HepG2 (cell line): Measurements from ENCODE around the gene MYL6. TPM values are rescaled to one million over a fixed set of nuclear protein-coding genes. Genes with fewer than 3 reads are reported as not detected.

Source experiments
- ATAC-seq: fragments of 200-7000 bp; cut with Tn5 transposase; 3 replicates; pipeline ENCODE4 v1.9.1; 2020; ENCODE audit warnings: mild to moderate bottlenecking, moderate library complexity
- BruUV-seq: library from RNA; stranded (reverse); fragments of 400-500 nt; replicated peaks from 2 replicates; lab custom pipeline; 2021; lab: Mats Ljungman, UMichigan
- CTCF ChIA-PET: fragments of 300-600 bp; formaldehyde crosslinking; extraction: SDS; loops from one replicate; lab custom pipeline; 2021; ENCODE audit warnings: low total read pairs, inconsistent platforms, low intra/inter-chr PET ratio; lab: Yijun Ruan, JAX
- POLR2A ChIA-PET: fragments of 350-600 bp; sonication (Branson Sonifier 250); formaldehyde crosslinking; loops from one replicate; lab custom pipeline; 2020; ENCODE audit warnings: antibody characterized with exemption, inconsistent platforms; lab: Yijun Ruan, JAX
- DNase-seq: peaks from one replicate; pipeline ENCODE4 v3.0.0-alpha.2; 2015; ENCODE audit warnings: low spot score
- FAIRE-seq: peaks from 3 replicates; lab custom pipeline; 2011; peaks lifted over from hg19 to GRCh38; lab: Jason Lieb, UNC
- H2AFZ ChIP-seq: one replicate; pipeline ENCODE4 v1.6.1; 2011; ENCODE audit warnings: low read length, inconsistent platforms
- H3K27ac ChIP-seq: fragments of 300-600 bp; 3 replicates; pipeline ENCODE4 v1.8.0; 2011; ENCODE audit warnings: mixed run types, mild to moderate bottlenecking, mixed read lengths, low read length, inconsistent platforms; ENCODE audit not compliant: insufficient read depth; ENCODE audit errors: extremely low read length
- H3K27me3 ChIP-seq, 2 experiments: fragments of 200-600 bp in 1 of 2; 2 replicates in 1 of 2; 3 replicates in 1 of 2; pipeline versions ENCODE4 v1.6.0 to v1.8.0; 2011; ENCODE audit warnings: low read length in 2 of 2, mild to moderate bottlenecking in 2 of 2, moderate library complexity in 2 of 2, inconsistent platforms in 1 of 2; ENCODE audit not compliant: insufficient read depth in 2 of 2, control insufficient read depth in 1 of 2
- H3K36me3 ChIP-seq, 2 experiments: fragments of 200-600 bp in 1 of 2; replicated peaks in 1 of 2; 2 replicates in 1 of 2; 3 replicates in 1 of 2; pipeline versions ENCODE4 v1.5.1 to v1.8.0; 2011; ENCODE audit warnings: low read length in 2 of 2, inconsistent platforms in 1 of 2; ENCODE audit not compliant: insufficient read depth in 2 of 2, control insufficient read depth in 1 of 2
- H3K4me1 ChIP-seq: 2 replicates; pipeline ENCODE4 v1.5.1; 2012; ENCODE audit warnings: low read length, inconsistent platforms; ENCODE audit not compliant: insufficient read depth
- H3K4me2 ChIP-seq: 2 replicates; pipeline ENCODE4 v1.6.0; 2011; ENCODE audit warnings: low read depth, low read length, inconsistent platforms
- H3K4me3 ChIP-seq, 3 experiments: fragments of 200-600 bp in 1 of 3; sonication (generic), shearing (Covaris generic) in 1 of 3; replicated peaks in 1 of 3; 2 replicates each; pipeline ENCODE4 v1.5.1; 2011 to 2016; ENCODE audit warnings: low read length in 3 of 3, inconsistent platforms in 2 of 3, low read depth in 2 of 3, mild to moderate bottlenecking in 2 of 3, control low read depth in 1 of 3, mixed read lengths in 1 of 3; ENCODE audit not compliant: insufficient read depth in 1 of 3
- H3K79me2 ChIP-seq: one replicate; pipeline ENCODE4 v1.6.1; 2011; ENCODE audit warnings: low read length, inconsistent platforms; ENCODE audit not compliant: insufficient read depth
- H3K9ac ChIP-seq: 2 replicates; pipeline ENCODE4 v1.6.0; 2011; ENCODE audit warnings: mild to moderate bottlenecking, low read depth, low read length, inconsistent platforms; ENCODE audit not compliant: insufficient read depth
- H3K9me3 ChIP-seq: 2 replicates; pipeline ENCODE4 v1.5.1; 2012; ENCODE audit warnings: mild to moderate bottlenecking, low read length
- H4K20me1 ChIP-seq: 2 replicates; pipeline ENCODE4 v1.6.0; 2011; ENCODE audit warnings: inconsistent platforms, mild to moderate bottlenecking, low read length, moderate library complexity; ENCODE audit not compliant: insufficient read depth
- PRDM15 ChIP-seq: sonication (generic); formaldehyde crosslinking; IDR thresholded peaks from 2 replicates; pipeline ENCODE4 v1.4.0; 2020; ENCODE audit warnings: missing genetic modification reagents
- SIX4 ChIP-seq: sonication (generic); formaldehyde crosslinking; IDR thresholded peaks from 2 replicates; pipeline ENCODE4 v1.4.0; 2020; ENCODE audit warnings: missing genetic modification reagents
- SMC3 ChIP-seq: IDR thresholded peaks from 2 replicates; pipeline ENCODE4 v1.6.1; 2011; ENCODE audit warnings: low read length, improper control_type of control experiment
- WGBS: methylation state at CpG from one replicate; pipeline ENCODE4 v1.1.6; 2017; ENCODE audit warnings: low lambda C conversion rate; 5-methylcytosine and 5-hydroxymethylcytosine counted together
- in situ Hi-C: cut with HindIII; loops from 2 replicates; pipeline ENCODE4 v1.10.0; 2017; ENCODE audit warnings: low pct_unique_long_range_greater_than_20kb; ENCODE audit not compliant: extremely low pct_ligation_motif_present
- intact Hi-C: fragments of 100-400 bp; cut with micrococcal nuclease; formaldehyde crosslinking; loops from one replicate; pipeline ENCODE4 v1.10.0; 2022; ENCODE audit not compliant: unreplicated experiment
- polyA plus RNA-seq, 8 experiments: library from polyadenylated mRNA; depleted of rRNA in 3 of 8; stranded (reverse) in 7 of 8; unstranded in 1 of 8; fragments of >200 nt; fragmentation: Illumina TruSeq in 4 of 8; extraction: Trizol in 4 of 8; gene quantifications; 2 replicates each; pipeline versions ENCODE4 v1.2.1 to v1.2.3, GENCODE V29; 2011 to 2016; ENCODE audit warnings: low read depth in 4 of 8, missing spikeins in 1 of 8, mixed read lengths in 1 of 8; ENCODE audit not compliant: insufficient read depth in 1 of 8
- total RNA-seq, 5 experiments: library from RNA; depleted of rRNA; stranded (reverse); fragments of >200 nt; fragmentation: Illumina TruSeq; extraction: Trizol; gene quantifications; 2 replicates each; pipeline ENCODE4 v1.2.3, GENCODE V29; 2016; ENCODE audit warnings: low read depth in 1 of 5
- TF ChIP-seq, protein P1 (sequence below): sonication (generic); formaldehyde crosslinking; IDR thresholded peaks from 2 replicates; pipeline ENCODE4 v1.4.0; 2020; ENCODE audit warnings: mild to moderate bottlenecking, missing genetic modification reagents

MYL6 gene
- total and polyA plus RNA-seq, 2 of the 13 experiments (the other 11 are each of a cell fraction or from before 2014, with no cell fraction given): 1,127 to 1,192 TPM

GRCh38 chr12:56172839-56173238, 14.7 kb downstream of the MYL6 start (continued):
- TF ChIP-seq PRDM15 (CRISPR knock-in tag): no peak

DNA sequence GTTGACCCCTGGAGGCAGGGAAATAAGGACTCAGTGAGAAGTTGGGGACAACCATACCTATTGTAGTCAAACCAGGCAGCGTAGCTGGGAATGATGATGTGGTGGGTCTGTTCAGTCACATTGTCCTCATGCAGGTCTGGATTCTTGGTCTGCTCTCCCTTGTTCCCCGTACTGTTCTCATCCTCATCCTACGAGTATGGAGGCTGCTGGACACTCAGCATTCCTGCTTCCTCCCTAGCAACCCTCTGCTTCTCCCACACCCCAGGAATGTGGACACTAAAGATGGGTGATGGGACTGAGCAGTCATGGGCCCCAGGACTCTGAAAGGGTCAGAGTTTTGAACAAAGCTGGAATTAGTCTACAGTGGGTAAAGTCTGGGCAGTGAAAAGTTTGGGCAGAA, 20.2 kb downstream of the MYL6 start:
- in situ Hi-C loops (no loop called here), intact Hi-C loops (no loop called here)
- no peaks in the 10 kb centered on the region for H3K79me2 ChIP-seq
- ChIA-PET POLR2A (interaction anchor here (1.0 to 1.6 kb wide), 3 partner anchors 10 to 15 kb away, joined by 3 to 5 read pairs (median 3); partner anchors contain the start of gene SMARCC2), CTCF (no interaction called here)
- no peak for TF ChIP-seq SIX4 (CRISPR knock-in tag)
- TF ChIP-seq, protein P1, sequence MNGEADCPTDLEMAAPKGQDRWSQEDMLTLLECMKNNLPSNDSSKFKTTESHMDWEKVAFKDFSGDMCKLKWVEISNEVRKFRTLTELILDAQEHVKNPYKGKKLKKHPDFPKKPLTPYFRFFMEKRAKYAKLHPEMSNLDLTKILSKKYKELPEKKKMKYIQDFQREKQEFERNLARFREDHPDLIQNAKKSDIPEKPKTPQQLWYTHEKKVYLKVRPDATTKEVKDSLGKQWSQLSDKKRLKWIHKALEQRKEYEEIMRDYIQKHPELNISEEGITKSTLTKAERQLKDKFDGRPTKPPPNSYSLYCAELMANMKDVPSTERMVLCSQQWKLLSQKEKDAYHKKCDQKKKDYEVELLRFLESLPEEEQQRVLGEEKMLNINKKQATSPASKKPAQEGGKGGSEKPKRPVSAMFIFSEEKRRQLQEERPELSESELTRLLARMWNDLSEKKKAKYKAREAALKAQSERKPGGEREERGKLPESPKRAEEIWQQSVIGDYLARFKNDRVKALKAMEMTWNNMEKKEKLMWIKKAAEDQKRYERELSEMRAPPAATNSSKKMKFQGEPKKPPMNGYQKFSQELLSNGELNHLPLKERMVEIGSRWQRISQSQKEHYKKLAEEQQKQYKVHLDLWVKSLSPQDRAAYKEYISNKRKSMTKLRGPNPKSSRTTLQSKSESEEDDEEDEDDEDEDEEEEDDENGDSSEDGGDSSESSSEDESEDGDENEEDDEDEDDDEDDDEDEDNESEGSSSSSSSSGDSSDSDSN (CRISPR knock-in tag): no peak
- no peak for TF ChIP-seq SMC3
- ATAC-seq: no peak; the same call in 2 of the 3 replicates
- no TSS peak for BruUV-seq
- H3K4me3 ChIP-seq: no peak overlapping the region
- peaks cover 21 to 43% of the 10 kb centered on the region in 2 experiments for H3K36me3 ChIP-seq
- H4K20me1 ChIP-seq: no peaks in the 10 kb centered on the region
- FAIRE-seq: no peak
- DNase-seq: no peak
- H2AFZ ChIP-seq: no peak overlapping the region
- H3K27me3 ChIP-seq: no peaks in the 10 kb centered on the region; a peak in 1 of 5 replicates
- no peak overlapping the region for H3K27ac ChIP-seq
- H3K9me3 ChIP-seq: no peaks in the 10 kb centered on the region
- H3K9ac ChIP-seq: no peak overlapping the region
- no peaks in the 10 kb centered on the region for H3K4me1 ChIP-seq
- WGBS: 97% methylated on average over 3 of the region's 3 CpGs
- H3K4me2 ChIP-seq: no peak overlapping the region
